SU-DHL-6 (cell line): Measurements from ENCODE around the gene KCTD16.

Source experiments
- EZH2phosphoT487 ChIP-seq: fragments of 200-600 bp; sonication (generic), shearing (Covaris generic); conservative IDR thresholded peaks from 2 replicates; pipeline ENCODE4 v1.6.1; 2018; ENCODE audit warnings: mild to moderate bottlenecking, antibody characterized with exemption, low read length, moderate library complexity, mixed read lengths
- TF ChIP-seq, protein P1 (sequence below): fragments of 200-600 bp; sonication (generic); IDR thresholded peaks from one replicate; pipeline ENCODE4 v1.5.1; 2017; ENCODE audit warnings: antibody characterized with exemption, mild to moderate bottlenecking, low read length, moderate library complexity; ENCODE audit not compliant: insufficient read depth, poor library complexity, severe bottlenecking

DNA sequence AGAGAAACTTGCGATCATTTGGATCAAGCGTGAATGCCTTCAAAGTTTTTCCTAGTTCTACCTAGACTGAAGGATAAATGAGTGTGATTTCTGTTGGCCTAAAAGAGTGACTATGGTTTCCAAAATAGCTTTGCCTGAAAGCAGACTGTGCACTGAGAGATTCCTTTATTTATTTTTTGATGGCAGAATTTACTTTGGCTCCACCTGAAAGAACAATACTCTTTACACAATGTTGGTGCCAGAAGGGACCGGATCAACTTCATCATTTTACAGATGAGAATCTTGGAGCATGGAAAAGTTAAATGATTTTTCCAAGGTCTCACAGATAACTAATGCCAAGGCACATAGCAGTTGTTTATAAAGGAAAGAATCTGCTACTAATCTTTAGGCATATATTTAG is 199.6 kb downstream of the KCTD16 start:
- TF ChIP-seq, protein P1, sequence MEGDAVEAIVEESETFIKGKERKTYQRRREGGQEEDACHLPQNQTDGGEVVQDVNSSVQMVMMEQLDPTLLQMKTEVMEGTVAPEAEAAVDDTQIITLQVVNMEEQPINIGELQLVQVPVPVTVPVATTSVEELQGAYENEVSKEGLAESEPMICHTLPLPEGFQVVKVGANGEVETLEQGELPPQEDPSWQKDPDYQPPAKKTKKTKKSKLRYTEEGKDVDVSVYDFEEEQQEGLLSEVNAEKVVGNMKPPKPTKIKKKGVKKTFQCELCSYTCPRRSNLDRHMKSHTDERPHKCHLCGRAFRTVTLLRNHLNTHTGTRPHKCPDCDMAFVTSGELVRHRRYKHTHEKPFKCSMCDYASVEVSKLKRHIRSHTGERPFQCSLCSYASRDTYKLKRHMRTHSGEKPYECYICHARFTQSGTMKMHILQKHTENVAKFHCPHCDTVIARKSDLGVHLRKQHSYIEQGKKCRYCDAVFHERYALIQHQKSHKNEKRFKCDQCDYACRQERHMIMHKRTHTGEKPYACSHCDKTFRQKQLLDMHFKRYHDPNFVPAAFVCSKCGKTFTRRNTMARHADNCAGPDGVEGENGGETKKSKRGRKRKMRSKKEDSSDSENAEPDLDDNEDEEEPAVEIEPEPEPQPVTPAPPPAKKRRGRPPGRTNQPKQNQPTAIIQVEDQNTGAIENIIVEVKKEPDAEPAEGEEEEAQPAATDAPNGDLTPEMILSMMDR, result no peak
- TF ChIP-seq EZH2phosphoT487, result no peak
